ENCODE results near the gene NDUFAF3. TPM values are rescaled to one million over a fixed set of nuclear protein-coding genes. Genes with fewer than 3 reads are reported as not detected.
A peak's percentile ranks its signal among the peaks of the same experiment; 100 is the strongest.

Gene NDUFAF3
- total and polyA plus RNA-seq, 10 of the 15 experiments (the other 5 are each of a cell fraction or from before 2014, with no cell fraction given): 25.4 to 228 (median 63.9) TPM

GRCh38 chr3:49006408-49007067 is 15.4 kb upstream of the NDUFAF3 start:
- Histone ChIP-seq H2AFZ (ENCODE audit: control insufficient read depth, low read depth, low read length) (peak overlapping the region; percentile 86), H3K27me3 (replicated peaks in 1 of 2; ENCODE audit: control insufficient read depth in 2 of 2, insufficient read depth in 2 of 2, low read length in 1 of 2) (no peaks in the 10 kb centered on the region), H3K4me1 (ENCODE audit: control insufficient read depth, insufficient read depth, low read length) (peaks cover 16% of the 10 kb centered on the region), H3K27ac (ENCODE audit: control insufficient read depth, insufficient read depth) (peak overlapping the region; percentile 70), H3K9me3 (replicated peaks; ENCODE audit: control insufficient read depth, insufficient read depth, low read length) (no peaks in the 10 kb centered on the region), H3K9ac (ENCODE audit: control insufficient read depth, insufficient read depth, low read length) (peak overlapping the region; percentile 95), H3K4me2 (ENCODE audit: control insufficient read depth, insufficient read depth) (peak overlapping the region; percentile 99), H3K79me2 (ENCODE audit: control insufficient read depth, insufficient read depth, low read length) (peaks cover 28% of the 10 kb centered on the region), H4K20me1 (ENCODE audit: control insufficient read depth, insufficient read depth) (peaks cover 5% of the 10 kb centered on the region; the same call in 1 of the 2 replicates), H3K36me3 (ENCODE audit: control insufficient read depth in 2 of 2, insufficient read depth in 2 of 2, low read length in 1 of 2) (no peaks in the 10 kb centered on the region), H3K4me3 (peak overlapping the region; percentile 78)
- peak; percentile 3 for ATAC-seq
- RAD21 ChIA-PET (ENCODE audit: unreplicated experiment): interaction anchor here (0.7 to 3.7 kb wide), 14 partner anchors 11 to 797 kb away, joined by 3 to 44 read pairs (median 6); partner anchors contain the start of genes DALRD3, IMPDH2, INKA1 and KLHDC8B
- SMC1A ChIA-PET (ENCODE audit: uncharacterized antibody, unreplicated experiment): interaction anchor here (0.9 to 4.9 kb wide), 10 partner anchors 12 to 606 kb away, joined by 3 to 57 read pairs (median 5); partner anchors contain the start of genes DALRD3, IMPDH2, NDUFAF3 and P4HTM
- no peak for DNase-seq (ENCODE audit: low read depth, low spot score)
- intact Hi-C loops (cut with micrococcal nuclease; ENCODE audit: unreplicated experiment): loop anchor here (1.0 to 2.0 kb wide), 2 partner anchors 15 to 16 kb away; partner anchors contain the start of gene P4HTM
- in situ Hi-C loops (cut with MboI): no loop called here
- TF ChIP-seq SUZ12 (IDR thresholded peaks at IDR 0.05; ENCODE audit: unreplicated experiment) (no peak), CREB1 (IDR thresholded peaks at IDR 0.05; ENCODE audit: low read depth) (0 out of 2 replicates have a peak, but pooled peaks have one; percentile 25), SKIL (IDR thresholded peaks at IDR 0.05; ENCODE audit: low read depth, poor library complexity, severe bottlenecking) (no peak), ATF7 (IDR thresholded peaks at IDR 0.05; ENCODE audit: low read depth) (no peak), SUPT20H (IDR thresholded peaks at IDR 0.05; ENCODE audit: borderline replicate concordance, control insufficient read depth, low read depth, low read length) (no peak), NKRF (conservative IDR thresholded peaks at IDR 0.05) (0 out of 2 replicates have a peak, but pooled peaks have one; percentile 28), KDM1A (IDR thresholded peaks at IDR 0.05; ENCODE audit: borderline replicate concordance) (no peak), TBL1XR1 (IDR thresholded peaks at IDR 0.05; ENCODE audit: low read depth, low read length) (no peak)
- POLR2A ChIA-PET: interaction anchor here (0.9 to 4.0 kb wide), 15 partner anchors 11 to 529 kb away, joined by 3 to 69 read pairs (median 6); partner anchors contain the start of genes DALRD3, IMPDH2, NDUFAF3 and P4HTM
- WGBS (ENCODE audit: insufficient coverage, insufficient replicate concordance, low lambda C conversion rate, missing lambda C conversion rate): under 1% methylated on average over 32 of the region's 32 CpGs
- TSS peak; percentile 97 for BruUV-seq (replicated peaks)
- CTCF ChIA-PET: interaction anchor here (0.6 to 5.5 kb wide), 18 partner anchors 8 to 607 kb away, joined by 3 to 123 read pairs (median 3); partner anchors contain the start of genes DALRD3, IMPDH2, NDUFAF3 and P4HTM
- FAIRE-seq: peak; percentile 68

Data from GM12878 (cell line).